Activated T-cell treated with anti-CD3 and anti-CD28 coated beads, Interleukin-2, amount 50 U/mL, for 4 hours (primary cell): Measurements from ENCODE around the gene NFIC. TPM values are rescaled to one million over a fixed set of nuclear protein-coding genes. Genes with fewer than 3 reads are reported as not detected.

ENCODE experiments used
- ATAC-seq, 2 donors: fragments of 200-7000 bp; cut with Tn5 transposase; one replicate each; pipeline ENCODE4 v1.10.0; 2021
- DNase-seq: peaks from one replicate; pipeline ENCODE4 v3.0.0-alpha.2; 2020
- H3K27me3 Mint-ChIP-seq: one replicate; pipeline ENCODE4 v1.8.0; 2021; ENCODE audit warnings: low read depth, mixed read lengths
- H3K36me3 Mint-ChIP-seq: one replicate; pipeline ENCODE4 v1.8.0; 2022; ENCODE audit warnings: mixed read lengths; ENCODE audit not compliant: insufficient read depth
- H3K4me1 Mint-ChIP-seq: one replicate; pipeline ENCODE4 v1.8.0; 2021; ENCODE audit warnings: low read depth, mixed read lengths
- H3K4me3 Mint-ChIP-seq: one replicate; pipeline ENCODE4 v1.8.0; 2021; ENCODE audit warnings: mild to moderate bottlenecking, moderate library complexity, mixed read lengths
- H3K9me3 Mint-ChIP-seq: one replicate; pipeline ENCODE4 v1.8.0; 2021; ENCODE audit warnings: mixed read lengths
- total RNA-seq, 3 donors: library from RNA; stranded (reverse); gene quantifications; one replicate each; pipeline ENCODE4 v1.2.1, GENCODE V29; 2021

Gene NFIC
- total RNA-seq, 3 donors from 2014 or later: 26.0 to 33.6 (median 30.3) TPM

DNA sequence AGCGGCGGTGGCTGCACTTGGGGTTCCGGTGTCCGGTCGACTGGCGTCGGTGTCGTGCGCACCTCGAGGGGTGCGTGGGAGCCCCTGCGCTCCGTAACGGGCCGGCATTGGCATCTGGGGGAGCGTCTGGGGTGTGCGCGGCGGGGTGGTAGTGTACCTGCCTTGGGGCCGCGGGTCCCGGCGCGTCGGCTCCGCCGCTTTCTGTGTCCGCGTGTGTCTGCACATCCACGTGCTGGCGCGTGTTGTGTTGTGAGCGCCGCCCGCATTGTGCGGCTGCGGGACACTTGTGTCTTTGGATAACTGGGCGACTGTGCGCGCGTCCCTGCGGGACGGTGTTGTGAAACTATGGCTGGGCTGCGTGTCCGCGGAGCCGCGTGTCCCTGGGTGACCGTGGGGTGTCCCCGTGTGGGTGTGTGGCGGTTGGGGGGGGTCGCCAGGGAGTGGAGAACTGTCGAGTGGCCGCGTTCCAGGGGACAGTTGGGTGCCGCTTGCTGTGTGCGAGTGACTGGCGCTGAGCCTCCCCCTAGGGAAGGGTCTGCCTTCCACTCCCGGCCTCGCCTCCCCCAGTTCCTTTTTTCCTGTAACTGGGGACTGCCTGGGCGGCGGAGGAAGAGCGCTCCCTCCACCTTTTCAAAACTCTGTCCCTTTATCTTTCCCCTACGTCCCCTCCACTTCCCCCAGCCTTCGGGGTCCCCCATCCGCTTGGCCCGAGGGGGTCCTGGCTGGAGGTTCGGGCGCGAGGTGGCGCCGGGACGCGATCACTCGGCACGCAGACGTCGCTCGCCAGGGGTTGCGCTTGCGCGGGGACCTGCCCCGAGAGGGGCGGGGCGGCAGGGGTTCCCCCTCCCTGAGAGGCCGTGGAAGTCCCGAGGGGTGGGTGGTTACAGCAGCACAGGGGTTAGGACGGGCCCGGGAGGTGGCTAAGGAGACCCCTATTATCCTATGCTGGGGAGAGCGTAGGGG is 5.7 kb upstream of the NFIC start:
- Mint-ChIP-seq H3K4me3 (peak overlapping the region; percentile 89), H3K4me1 (peaks cover 41% of the 10 kb centered on the region), H3K36me3 (no peaks in the 10 kb centered on the region), H3K9me3 (no peaks in the 10 kb centered on the region), H3K27me3 (peaks cover 3% of the 10 kb centered on the region)
- peak; percentile 81 for DNase-seq
- peak; percentile 54 to 60 for ATAC-seq

DNA sequence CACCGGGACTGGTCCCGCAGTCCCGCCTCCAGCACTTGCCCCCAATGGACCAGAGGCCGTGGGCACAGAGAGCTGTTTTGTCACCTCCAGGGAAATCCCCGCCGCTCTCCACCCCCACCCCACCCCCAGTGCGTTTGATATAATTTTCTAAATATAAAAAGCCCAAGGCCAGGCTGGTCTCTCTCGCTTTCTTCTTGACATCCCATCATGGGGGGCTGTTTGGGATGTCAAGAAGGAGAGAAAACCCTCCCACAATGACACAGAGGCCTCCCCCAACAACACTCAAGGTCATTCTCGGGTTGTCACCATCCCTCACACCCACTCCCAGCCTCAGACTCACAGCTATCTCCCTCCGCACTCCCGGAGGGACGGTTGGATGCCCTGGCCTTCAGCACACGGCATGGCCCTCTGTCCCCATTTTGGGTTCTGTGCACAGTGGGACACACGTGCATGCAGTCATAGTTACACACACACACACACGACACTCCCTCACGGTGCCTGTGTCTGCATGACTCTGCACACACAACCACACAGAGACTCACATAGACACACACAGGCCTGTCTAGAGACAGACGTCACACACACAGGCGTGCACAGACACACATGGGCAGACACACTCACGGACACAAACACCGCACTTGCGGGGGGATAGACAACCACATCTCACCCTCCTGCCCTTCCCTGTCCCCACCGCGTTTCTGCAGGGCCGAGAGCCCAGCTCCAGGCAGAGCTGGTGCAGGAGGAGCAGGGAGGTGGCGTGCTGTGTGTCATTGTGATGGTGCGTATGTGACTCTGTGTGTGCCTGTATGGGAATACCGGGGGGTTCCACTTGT is 4.8 kb upstream of the NFIC start:
- Mint-ChIP-seq H3K4me1 (peaks cover 41% of the 10 kb centered on the region), H3K27me3 (peaks cover 3% of the 10 kb centered on the region), H3K4me3 (peak overlapping the region; percentile 89), H3K9me3 (no peaks in the 10 kb centered on the region), H3K36me3 (no peaks in the 10 kb centered on the region)
- ATAC-seq: peak in 1 of 2 donors; percentile 1
- no peak for DNase-seq

DNA sequence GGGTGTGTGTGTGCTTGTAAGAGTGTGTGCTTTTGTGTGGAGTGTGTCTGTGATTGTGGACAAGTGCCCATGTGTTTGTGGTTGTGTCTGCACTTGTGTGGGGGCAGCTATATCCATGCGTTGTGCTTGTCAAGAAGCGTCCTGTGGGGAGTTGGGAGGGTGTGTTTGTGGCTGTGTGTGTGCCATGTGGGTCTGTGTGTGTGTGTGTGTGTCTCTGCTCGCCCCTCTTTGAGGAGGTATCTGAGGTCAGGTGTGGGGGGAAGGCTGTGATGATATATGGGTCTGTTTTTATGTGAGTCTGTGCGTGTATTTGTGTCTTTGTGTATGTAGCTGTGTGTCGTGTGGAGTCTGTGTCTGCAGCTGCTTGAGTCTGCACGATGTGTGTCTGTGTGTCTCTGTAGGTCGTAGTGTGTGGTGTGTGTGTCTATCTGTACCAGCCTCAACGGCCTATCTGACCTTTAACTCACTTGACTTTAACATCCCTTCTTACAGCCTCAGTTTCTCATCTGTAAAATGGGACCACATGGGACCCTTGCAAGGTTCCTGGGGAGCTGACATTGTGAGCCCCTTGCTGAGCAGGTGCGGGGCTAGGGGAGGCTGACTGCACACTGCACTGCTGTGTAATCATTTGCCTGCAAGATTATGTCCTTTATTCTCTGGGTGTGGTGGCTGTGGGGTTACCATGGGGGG is 4.0 kb upstream of the NFIC start:
- Mint-ChIP-seq H3K9me3 (no peaks in the 10 kb centered on the region), H3K27me3 (peaks cover 3% of the 10 kb centered on the region), H3K4me1 (peaks cover 37% of the 10 kb centered on the region), H3K36me3 (no peaks in the 10 kb centered on the region), H3K4me3 (peak overlapping the region; percentile 74)
- DNase-seq: no peak
- no peak for ATAC-seq

DNA sequence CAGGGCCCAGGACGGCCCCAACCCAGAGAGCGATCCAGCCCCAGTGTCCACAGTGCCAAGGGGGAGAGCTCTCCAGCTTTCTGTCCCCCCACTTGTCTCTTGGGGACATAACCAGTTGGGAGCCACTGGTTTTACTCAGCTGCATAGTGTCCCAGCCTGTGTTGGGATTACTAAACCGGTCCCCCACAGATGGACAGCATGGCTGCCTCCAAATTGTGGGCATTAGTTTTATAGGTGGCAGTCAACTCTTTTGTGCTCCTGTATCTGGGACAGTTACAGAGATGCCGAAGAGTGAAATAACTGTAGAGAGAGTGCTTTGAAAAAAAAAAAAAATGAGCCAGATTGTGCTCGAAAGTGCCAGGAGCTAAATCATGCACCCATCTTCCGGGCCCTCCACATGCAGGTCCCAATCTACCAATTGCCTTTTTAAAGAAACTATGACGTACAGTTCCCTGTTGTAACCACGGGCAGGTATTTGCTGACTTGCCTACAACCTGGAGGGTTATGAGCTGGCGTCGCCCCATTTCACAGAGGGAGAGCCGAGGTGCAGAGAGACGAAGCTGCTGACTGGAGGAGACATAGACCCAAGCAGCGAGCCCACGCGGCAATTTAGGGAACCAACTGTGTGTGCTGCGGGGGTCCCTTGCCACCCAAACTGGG is 2.4 kb upstream of the NFIC start:
- Mint-ChIP-seq H3K36me3 (no peaks in the 10 kb centered on the region), H3K4me3 (no peak overlapping the region)

DNA sequence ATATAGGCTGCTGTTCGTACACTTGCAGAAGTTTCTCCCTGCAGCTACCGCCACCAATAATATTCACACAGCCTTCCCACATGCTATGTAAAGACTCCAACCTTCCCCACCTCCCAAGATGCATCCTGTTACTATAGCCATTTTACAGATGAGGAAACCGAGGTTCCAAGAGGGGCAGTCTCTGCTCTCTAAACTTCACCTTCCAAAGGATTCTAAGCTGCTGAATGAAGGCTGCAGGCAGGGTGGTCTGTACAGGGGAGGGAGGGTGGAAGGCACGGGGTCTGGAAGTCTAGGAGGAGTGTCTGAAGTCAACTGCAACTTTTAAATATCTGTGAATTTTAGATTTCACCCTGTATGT is 1.9 kb upstream of the NFIC start:
- Mint-ChIP-seq H3K4me3 (no peak overlapping the region), H3K4me1 (peaks cover 38% of the 10 kb centered on the region), H3K36me3 (no peaks in the 10 kb centered on the region), H3K9me3 (no peaks in the 10 kb centered on the region), H3K27me3 (peaks cover 5% of the 10 kb centered on the region)
- no peak for ATAC-seq
- no peak for DNase-seq

More for the DNA sequence above, 2.4 kb upstream of the NFIC start:
- Mint-ChIP-seq H3K4me1 (peaks cover 36% of the 10 kb centered on the region), H3K27me3 (peaks cover 5% of the 10 kb centered on the region), H3K9me3 (no peaks in the 10 kb centered on the region)
- ATAC-seq: no peak
- DNase-seq: no peak

DNA sequence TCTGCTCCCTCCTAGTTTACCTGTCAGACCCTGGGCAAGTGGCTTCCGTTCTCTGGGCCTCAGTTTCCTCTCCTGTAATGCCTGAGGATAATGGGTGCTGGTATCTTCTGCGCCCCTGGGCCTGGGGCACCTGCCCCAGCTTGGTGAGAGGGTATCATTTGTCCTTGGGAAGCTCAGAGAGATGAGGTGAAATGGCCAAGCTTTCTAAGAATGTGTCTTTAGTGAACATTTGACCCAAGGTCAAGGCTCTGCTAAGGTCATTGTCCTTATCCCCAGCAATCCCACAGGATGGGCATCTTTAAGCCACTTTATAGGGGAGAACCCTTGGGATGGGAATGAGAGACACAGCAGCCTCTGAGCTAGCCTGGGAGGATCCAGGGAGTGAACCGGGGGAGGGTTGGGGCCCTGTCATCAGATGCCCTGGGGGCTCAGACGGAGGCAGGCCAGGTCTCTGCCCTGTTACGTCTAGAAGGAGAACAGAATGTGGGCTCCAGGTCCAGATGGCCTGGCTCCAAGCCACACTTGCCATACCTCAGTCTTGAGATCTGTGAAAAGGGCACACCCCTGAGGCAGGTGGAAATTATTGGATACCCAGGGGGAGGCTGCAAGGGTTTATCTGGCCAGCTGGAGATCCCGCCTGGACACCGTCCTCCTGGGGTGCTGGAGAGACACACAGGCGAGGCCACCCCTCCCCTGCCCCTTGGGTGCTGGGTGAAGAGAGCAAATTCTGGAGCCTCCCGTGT is 1.1 kb upstream of the NFIC start:
- Mint-ChIP-seq H3K4me3 (peak overlapping the region; percentile 70), H3K27me3 (peaks cover 5% of the 10 kb centered on the region), H3K9me3 (no peaks in the 10 kb centered on the region), H3K36me3 (no peaks in the 10 kb centered on the region), H3K4me1 (peaks cover 42% of the 10 kb centered on the region)
- ATAC-seq (no peak), DNase-seq (no peak)

DNA sequence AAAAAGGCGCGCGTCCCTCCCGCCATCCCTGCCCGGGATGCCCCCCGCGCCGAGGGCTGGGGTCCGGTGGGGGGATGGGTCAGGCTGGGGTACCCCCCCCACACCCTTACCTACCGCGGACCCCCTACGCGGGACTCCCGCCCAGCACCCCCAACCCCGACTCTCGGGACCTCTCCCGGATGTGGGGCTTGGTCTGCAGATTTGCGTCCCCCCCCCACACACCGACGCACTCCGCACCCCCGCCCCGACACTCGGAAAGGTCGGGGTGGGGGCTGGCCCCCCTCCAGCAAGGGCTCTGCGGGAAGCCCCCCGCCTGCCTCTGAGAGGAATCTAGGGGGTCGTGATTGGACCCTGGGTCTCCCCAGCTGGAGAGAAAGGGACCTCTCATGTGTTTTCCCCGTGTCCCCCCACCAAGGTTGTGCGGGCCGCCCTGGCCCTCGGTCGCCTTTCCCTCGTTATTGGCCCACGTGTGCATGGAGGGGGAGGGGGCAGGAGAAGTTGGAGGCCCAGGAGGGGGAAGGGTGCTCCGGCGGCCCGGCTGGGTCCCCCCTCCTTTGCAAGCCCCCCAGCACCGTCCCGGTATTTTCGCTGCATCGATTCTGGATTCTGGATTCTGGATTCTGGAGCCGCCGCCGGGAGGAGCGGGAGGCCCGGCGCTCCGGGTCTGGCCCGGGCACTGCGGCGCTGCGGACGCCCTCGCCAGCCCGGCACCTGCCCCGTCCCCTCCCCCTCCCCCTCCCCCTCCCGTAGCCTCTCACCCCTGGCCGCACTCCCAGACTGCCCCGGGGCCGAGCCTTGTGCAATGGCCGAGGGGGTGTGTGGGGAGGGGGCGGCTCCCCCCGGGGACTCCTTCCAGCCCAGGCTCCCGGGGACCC is 607 bp downstream of the NFIC start:
- H3K9me3 Mint-ChIP-seq: no peaks in the 10 kb centered on the region
- peaks cover 5% of the 10 kb centered on the region for H3K27me3 Mint-ChIP-seq
- no peaks in the 10 kb centered on the region for H3K36me3 Mint-ChIP-seq
- peaks cover 39% of the 10 kb centered on the region for H3K4me1 Mint-ChIP-seq
- ATAC-seq: peak; percentile 19 to 23
- DNase-seq: no peak
- peak overlapping the region; percentile 73 for H3K4me3 Mint-ChIP-seq

DNA sequence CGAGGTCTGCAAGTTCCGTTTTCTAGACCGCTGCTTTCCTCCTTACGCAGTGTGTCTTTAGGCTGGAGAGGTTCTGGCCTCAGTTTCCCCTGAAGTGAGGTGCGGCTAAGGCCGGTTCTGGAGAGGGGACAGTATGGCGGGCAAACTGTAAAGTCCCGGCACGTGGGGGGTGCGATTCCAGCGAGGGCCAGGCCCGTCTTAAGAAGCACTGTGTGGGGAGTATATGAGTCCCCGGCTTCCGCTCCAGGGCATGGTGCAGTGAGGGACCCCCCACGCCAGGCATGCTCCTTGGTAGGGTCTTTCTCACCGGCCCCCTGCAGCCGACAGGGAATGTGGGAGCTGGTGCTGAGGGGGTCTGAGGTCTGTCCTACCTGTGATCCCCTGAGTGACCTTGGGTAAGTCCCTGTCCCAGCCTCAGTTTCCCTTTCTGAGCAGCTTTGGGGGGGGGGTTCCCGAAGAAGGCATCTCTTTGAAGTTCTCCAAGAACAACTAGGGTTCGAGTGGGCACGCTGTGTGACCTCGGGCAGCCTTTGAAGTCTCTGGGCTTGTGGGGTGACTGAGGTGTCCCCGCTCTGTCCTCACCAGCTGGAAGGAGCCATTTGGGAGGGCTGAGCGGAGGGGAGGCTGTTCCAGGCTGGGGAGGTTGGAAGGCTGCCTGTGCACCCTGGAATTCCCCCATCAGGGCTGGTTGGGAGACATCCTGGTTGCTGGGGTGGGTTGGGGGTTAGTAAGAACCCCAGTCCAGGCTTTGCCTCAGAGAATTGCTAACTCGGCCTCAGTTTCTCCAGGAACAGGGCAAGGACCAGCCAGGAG is 1.5 kb downstream of the NFIC start:
- H3K4me1 Mint-ChIP-seq: peaks cover 30% of the 10 kb centered on the region
- ATAC-seq (no peak), DNase-seq (no peak)
- peak overlapping the region; percentile 69 for H3K4me3 Mint-ChIP-seq
- peaks cover 5% of the 10 kb centered on the region for H3K27me3 Mint-ChIP-seq
- no peaks in the 10 kb centered on the region for H3K36me3 Mint-ChIP-seq
- H3K9me3 Mint-ChIP-seq: no peaks in the 10 kb centered on the region

DNA sequence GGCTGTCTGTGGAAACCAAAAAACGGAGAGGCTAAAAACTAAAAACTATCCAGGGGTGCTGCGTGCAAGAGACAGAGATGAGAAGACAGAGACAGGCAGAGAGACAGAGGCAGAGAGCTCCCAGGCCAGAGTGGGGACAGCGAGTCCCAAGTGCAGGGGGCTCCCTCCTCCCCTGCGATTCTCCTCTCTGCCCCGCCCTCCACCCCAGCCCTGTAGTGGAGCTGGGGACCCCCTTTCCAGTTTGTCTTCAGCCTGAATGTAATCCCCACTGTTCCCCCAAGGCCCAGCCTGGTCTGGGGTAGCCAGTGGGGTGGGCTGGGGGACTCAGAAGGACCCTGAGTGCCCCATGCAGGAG is 2.0 kb downstream of the NFIC start:
- peaks cover 29% of the 10 kb centered on the region for H3K4me1 Mint-ChIP-seq
- peaks cover 5% of the 10 kb centered on the region for H3K27me3 Mint-ChIP-seq
- no peaks in the 10 kb centered on the region for H3K36me3 Mint-ChIP-seq
- no peak for DNase-seq
- no peaks in the 10 kb centered on the region for H3K9me3 Mint-ChIP-seq
- no peak for ATAC-seq
- peak overlapping the region; percentile 69 for H3K4me3 Mint-ChIP-seq

DNA sequence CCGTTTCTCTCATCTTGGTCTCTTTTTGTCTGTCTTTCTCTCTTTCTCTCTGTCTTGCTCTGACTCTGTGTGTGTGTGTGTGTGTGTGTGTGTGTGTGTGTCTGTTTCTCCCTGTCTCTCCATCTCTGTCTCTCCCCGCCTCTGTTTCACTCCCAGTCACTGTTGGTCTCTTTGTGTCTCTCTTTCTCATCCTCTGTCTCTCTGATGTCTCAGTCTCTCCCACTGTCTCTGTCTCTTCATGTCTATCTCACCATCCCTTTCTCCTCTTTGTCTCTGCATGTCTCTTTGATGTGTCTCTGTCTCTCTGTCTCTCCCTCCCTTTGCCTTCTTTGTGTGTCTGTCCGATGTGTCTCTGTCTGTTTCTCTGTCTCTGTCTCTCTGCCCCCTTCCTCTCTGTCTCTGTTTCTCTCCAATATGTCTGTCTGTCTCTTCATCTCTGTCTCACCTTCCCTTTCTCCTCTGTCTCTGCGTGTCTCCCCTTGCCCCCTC is 2.5 kb downstream of the NFIC start:
- DNase-seq (no peak), ATAC-seq (no peak)
- Mint-ChIP-seq H3K36me3 (no peaks in the 10 kb centered on the region), H3K4me1 (peaks cover 29% of the 10 kb centered on the region), H3K27me3 (peaks cover 5% of the 10 kb centered on the region), H3K9me3 (no peaks in the 10 kb centered on the region), H3K4me3 (peak overlapping the region; percentile 51)

DNA sequence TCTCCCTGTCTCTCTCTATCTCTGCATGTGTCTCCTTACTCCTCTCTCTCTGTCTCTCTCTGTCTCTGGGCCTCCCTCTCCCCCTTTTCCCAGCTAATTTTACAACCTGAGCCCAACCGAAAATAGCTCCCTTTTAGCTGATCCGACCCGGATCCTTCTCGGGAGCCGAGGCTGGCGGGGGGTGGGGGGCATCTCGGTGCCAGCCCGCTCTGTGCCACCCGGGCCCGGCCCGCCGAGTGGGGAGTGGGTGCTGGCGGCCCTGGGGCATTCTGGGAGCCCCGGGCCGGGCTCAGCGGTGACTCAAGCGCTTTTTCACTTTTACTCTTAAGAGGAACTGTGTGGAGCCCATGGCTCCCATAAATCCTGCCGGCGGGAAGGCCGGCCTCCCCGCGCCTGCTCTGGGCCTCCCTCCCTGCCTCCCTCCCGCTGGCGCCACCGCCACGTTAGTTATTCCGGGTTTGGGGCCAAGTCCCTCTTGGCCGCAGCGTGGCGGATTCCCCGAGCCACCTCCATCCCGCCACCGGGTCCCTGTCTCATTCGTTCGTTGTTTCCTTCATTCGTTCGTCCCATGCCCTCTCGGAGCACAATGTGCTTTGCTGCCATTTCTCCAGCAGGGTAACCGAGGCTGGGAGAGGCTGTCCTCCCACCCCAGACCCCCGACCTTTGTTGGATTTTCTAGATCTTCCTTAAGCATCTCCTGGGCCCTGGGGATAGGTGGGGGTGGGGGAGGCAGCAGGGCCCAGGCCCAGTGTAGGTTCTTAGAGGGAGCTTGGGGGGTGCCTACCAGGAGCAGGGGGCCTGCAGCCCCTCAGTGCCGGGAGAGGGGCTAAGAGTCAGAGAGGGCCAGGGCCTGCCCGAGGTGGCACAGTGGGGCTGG is 3.2 kb downstream of the NFIC start:
- peak in 1 of 2 donors; percentile 29 for ATAC-seq

More for the DNA sequence above, 3.2 kb downstream of the NFIC start:
- no peak for DNase-seq
- H3K36me3 Mint-ChIP-seq: no peaks in the 10 kb centered on the region
- H3K4me1 Mint-ChIP-seq: peaks cover 28% of the 10 kb centered on the region
- peaks cover 5% of the 10 kb centered on the region for H3K27me3 Mint-ChIP-seq
- no peaks in the 10 kb centered on the region for H3K9me3 Mint-ChIP-seq
- peak overlapping the region; percentile 51 for H3K4me3 Mint-ChIP-seq
